A549 treated with AZD2906 at 1 μM for 4 hours (cell line): ENCODE data around the gene NRF1. TPM values are rescaled to one million over a fixed set of nuclear protein-coding genes. Genes with fewer than 3 reads are reported as not detected.

ENCODE experiments used
- total RNA-seq: library from RNA; stranded (reverse); fragments of 200-300 nt; extraction: Qiagen RNA extraction; gene quantifications from 5 replicates; pipeline ENCODE4 v1.2.3, GENCODE V29; 2022

Gene NRF1
- total RNA-seq = 9.2 to 10.3 TPM (median 9.8 TPM) in 5 replicates

DNA sequence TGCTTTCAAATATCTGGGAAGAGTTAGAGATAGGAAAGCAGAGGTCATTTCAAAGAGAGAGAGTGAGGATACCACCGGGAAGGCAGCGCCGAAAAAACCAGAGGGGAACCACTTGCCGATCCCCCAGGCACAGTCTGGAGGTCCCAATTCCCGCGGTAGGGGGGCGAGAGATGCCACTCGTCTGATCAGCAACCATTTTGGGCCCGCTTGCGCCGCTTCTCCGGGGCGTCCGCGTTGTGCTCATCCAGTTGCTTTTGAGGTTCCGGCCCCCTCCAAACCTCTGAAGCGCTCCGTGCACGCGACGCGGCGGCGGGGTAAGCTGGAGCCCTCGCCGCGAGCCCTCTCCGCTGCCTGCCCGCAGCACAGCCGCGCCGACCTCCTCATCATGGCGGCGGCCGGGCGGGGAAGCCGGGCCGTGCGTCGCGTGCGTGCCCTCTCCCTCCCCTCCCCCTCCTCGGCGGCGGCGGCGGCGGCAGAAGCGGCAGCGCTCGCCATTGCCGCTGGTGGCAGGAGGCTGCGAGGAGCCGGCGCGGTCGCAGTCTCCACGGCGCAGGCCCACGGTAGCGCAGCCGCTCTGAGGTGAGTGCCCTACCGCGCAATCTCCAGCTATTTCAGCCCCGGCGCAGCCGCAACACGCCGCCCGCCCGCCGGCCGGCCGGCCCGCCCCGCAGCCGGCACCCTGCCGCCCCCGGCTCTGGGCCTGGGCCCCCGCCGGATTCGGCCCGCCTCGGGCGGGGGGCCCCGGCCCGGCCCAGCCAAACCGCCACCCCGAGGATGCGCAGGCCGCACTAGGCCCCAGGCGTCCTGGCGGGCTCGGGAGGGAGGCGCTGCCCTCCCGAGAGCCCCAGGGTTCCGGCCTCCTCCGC is at the start of gene NRF1:
Gene NRF1, plus strand, starts transcription at position 475 of the 866 bp plus-strand sequence. CDS start 45,632 bp downstream, outside the sequence.

Other genes with a start within 250 kb of the NRF1 start
- 4.5 to 6.9 TPM (median 6.0 TPM) in 5 replicates for gene STRIP2, start 177.3 kb upstream of the NRF1 start, total RNA-seq
- 7.4 to 8.4 TPM (median 7.8 TPM) in 5 replicates for gene SMKR1, start 109.2 kb upstream of the NRF1 start, total RNA-seq